Measurements from ENCODE around the gene PEF1.

Gene PEF1

GRCh38 chr1:31626223-31627207 is 18.2 kb downstream of the PEF1 start:
- DNase-seq = no peak

- no peak for DNase-seq
Measured at GRCh38 chr1:31625561-31626222, 19.0 kb downstream of the PEF1 start.

- DNase-seq = no peak
Measured at GRCh38 chr1:31624731-31625514, 19.8 kb downstream of the PEF1 start.

GRCh38 chr1:31624309-31624708 is 20.4 kb downstream of the PEF1 start:
- no peak for DNase-seq

- no peak for DNase-seq
Measured at GRCh38 chr1:31623365-31623764, 21.3 kb downstream of the PEF1 start.

GRCh38 chr1:31621847-31622730 is 22.6 kb downstream of the PEF1 start:
- DNase-seq = no peak

GRCh38 chr1:31621498-31621820 is 23.2 kb downstream of the PEF1 start:
- DNase-seq = no peak

GRCh38 chr1:31620631-31621497 is 23.8 kb downstream of the PEF1 start:
- no peak for DNase-seq

GRCh38 chr1:31618916-31619846 is 25.5 kb downstream of the PEF1 start:
- DNase-seq = no peak

- peak; percentile 54 for DNase-seq
Measured at GRCh38 chr1:31617916-31618746, 26.5 kb downstream of the PEF1 start.

GRCh38 chr1:31617218-31617915 is 27.3 kb downstream of the PEF1 start, which contains the start of gene HCRTR1:
Gene HCRTR1 (plus strand): TSS chr1:31617689. CDS start chr1:31619193, 1,504 bp downstream.
- DNase-seq = no peak

GRCh38 chr1:31615939-31616338 is 28.7 kb downstream of the PEF1 start:
- no peak for DNase-seq

- DNase-seq = no peak
Measured at GRCh38 chr1:31615414-31615813, 29.3 kb downstream of the PEF1 start.

- DNase-seq = no peak
Measured at GRCh38 chr1:31614414-31615005, 30.2 kb downstream of the PEF1 start.

- no peak for DNase-seq
Measured at GRCh38 chr1:31609514-31610118, 35.1 kb downstream of the PEF1 start.

GRCh38 chr1:31607360-31607759 is 37.3 kb downstream of the PEF1 start:
- DNase-seq = no peak

GRCh38 chr1:31605908-31606427 is 38.7 kb downstream of the PEF1 start:
- DNase-seq = no peak

Data from activated T-cell treated with anti-CD3 and anti-CD28 coated beads, Interleukin-2, amount 50 U/mL, for 1 hour (primary cell).